Stimulated activated CD4-positive, alpha-beta T cell treated with anti-CD3 and anti-CD28 coated beads, Interleukin-4, amount 100 ng/mL, for 24 hours (primary cell): ENCODE measurements around the gene RNASEL.

Experiments
- DNase-seq: peaks from one replicate; pipeline ENCODE4 v3.0.0-alpha.2; 2020

RNASEL gene

GRCh38 chr1:182600036-182600713 lies 11.1 kb upstream of the RNASEL start:
- no peak for DNase-seq

DNA sequence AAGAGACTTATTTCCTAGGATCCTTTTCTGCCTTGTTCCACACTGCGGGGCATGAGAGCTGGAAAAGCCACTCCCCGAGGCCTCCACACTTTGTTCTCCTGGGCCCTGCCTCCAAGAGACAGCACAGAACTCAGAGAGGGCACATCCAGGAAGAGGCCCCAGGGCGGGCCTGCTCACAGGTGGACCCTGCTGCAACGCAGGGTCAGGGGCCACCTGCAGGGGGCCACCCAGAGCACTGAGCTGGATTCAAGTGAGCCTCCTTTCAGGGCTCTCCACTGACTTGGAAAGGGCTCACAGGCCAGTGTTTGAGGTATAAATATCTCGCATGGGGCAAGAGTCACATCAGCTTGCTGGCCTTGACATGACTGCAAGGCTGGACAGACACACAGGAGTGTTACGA lies 10.3 kb upstream of the RNASEL start:
- DNase-seq = no peak

DNA sequence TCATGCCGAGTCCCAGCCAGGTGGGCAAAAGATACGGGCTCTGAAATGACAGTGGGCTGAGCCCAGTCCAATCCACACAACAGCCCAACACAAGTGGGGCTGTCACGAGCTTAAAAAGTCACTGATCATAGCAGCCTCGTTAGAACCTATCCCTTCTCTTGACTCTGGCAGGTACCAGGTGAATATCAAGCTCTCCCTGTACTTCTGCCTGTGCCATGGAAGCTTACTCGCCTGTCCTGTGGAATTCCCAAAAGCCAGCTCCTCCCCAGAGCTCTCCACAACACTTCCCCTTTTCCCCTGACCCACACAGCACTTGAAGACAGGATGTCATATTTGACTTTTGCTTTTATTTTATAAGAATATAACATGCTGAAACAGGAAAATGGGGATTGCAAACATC lies 9.2 kb upstream of the RNASEL start:
- DNase-seq = no peak

DNA sequence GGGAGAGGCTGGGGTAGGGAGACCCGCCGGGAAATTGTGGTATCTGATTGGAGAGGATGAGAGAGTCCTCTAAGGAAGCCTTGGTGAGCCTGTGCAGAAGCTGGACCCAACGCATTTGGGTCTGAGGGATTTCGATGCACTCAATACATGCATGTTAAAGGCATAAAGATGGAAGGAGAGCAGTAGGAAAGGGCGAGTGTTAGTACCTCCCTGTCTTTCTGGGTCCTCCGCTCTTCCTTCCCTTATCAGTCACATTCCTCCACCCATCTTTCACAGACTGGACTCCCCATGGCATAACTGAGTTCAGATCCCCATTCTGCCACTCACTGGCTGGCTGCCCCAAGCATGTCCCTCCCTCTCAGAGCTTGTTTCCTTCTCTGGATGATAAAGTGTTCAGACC lies 7.9 kb upstream of the RNASEL start:
- no peak for DNase-seq

GRCh38 chr1:182595641-182596240 lies 6.7 kb upstream of the RNASEL start:
- DNase-seq = peak; percentile 76

GRCh38 chr1:182589931-182590330 lies 875 bp upstream of the RNASEL start:
- DNase-seq = no peak

DNA sequence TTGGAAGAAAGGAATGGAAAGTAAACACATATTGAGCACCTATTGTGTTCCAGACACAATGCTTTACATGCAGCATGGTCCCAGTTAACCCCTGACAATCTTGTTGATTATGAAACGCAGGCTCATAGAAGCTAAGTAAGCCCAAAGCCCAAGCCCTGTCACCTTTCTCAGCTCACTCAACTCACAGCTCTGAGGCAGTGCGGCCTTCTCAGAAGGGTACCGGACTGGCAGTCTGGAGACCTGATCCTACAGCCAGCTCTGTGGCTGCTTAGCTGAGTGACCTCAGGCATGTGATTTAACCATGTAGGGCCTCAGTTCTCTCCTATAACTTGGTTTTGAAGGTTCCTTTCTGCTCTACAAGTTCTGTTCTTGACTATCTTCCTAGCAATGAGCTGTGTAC lies 464 bp upstream of the RNASEL start:
- DNase-seq = no peak

- DNase-seq = no peak
Observed at GRCh38 chr1:182587666-182588499, 1.2 kb downstream of the RNASEL start.

- DNase-seq = no peak
Observed at GRCh38 chr1:182587093-182587492, 2.0 kb downstream of the RNASEL start.

GRCh38 chr1:182586380-182586779 lies 2.7 kb downstream of the RNASEL start:
- DNase-seq = no peak

- no peak for DNase-seq
Observed at GRCh38 chr1:182584746-182585145, 4.3 kb downstream of the RNASEL start.

DNA sequence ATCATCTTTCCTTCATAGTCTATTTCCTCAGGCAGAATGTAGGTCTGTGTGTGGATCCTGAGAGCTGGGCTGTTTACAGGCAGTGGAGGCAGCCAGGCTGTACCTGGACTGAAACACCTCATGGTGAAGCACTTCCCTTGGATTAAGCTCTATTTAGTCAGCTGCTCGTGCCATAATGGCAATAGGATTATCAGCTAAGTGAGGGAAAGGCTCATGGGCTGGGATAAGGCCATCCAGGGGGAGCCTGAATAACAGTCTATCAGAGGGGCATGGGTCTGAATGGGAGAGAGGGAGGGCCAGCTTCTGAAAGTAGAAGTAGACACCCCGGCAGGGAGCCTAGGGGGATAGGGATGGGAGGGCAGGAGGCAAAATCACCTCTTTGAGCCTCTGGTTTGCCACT lies 8.3 kb downstream of the RNASEL start:
- DNase-seq = no peak

DNA sequence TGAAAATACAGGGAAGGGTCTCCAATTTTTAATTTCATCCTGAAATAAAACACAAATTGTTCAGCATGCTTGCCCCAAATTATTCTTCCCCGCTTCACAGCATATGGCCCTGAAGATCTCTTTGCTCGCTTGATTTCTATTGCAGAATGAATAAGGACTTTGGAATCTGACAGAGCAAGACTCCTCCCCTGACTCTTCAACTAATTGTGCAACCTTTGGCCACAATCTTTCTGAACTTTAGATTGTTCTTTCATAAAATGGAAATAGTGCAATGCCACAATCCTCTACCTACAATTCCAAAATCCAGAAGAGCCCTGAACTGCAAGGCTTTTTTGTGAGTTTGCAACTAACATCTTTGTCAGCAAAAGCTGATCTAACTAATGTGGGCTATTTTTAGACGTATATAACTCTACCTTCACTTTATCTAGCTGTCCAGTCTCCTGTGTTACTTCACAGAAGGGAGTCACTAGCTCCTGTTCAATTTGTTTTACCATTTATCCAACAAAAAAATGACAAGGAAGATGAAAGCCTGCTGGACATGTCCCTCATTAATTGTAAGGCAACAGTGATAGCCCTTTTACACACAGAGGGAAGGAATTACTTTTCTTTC lies 13.4 kb downstream of the RNASEL start:
- no peak for DNase-seq

GRCh38 chr1:182574156-182574555 lies 14.9 kb downstream of the RNASEL start:
- DNase-seq = no peak

DNA sequence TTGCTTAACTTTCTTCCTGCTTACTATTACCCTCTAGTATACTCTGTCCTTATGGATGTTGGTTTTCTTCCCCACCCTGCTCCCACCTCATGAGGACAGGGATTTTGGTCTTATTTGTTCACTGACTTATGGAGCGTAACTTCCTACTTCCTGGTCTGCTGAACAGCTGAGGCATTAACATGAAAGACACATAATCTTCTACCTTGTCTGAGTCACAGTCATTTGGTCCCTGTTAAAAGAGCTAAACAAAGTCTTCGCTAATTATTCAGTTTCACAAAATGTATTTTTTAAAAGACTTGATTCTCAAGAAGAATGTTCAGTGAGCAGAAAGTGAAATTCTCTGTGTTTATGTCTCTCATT lies 18.5 kb downstream of the RNASEL start:
- DNase-seq = no peak

DNA sequence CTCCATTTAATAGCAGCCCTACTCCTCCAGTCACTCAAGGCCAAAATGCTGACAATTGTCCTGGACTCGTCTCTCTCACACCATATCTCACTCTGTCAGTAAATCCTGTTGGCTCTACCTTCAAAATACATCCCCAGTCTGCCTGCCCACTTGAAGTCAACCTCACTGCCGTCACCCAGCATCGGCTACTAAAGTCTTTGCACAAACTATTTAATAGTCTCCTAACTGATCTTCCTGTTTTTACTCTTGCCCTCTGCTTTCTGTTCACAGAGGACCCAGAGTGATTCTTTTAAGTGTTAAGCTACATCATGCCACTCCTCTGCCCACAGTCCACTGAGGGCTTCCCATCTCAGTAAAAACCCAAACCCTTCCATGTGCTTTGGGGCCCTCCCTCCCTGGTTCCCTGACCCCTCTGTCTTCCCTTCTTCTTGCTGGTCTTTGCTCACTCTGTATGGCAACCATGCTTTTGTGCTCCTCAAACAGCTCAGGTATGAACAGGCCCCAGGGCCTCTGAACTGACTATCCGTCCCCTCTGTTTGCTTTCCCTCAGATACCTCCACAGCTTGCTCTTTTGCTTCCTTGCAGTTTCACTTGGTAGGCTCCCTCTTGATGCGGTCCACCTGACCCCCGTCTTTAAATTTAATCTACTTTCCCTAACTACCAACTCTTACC lies 19.0 kb downstream of the RNASEL start:
- no peak for DNase-seq

DNA sequence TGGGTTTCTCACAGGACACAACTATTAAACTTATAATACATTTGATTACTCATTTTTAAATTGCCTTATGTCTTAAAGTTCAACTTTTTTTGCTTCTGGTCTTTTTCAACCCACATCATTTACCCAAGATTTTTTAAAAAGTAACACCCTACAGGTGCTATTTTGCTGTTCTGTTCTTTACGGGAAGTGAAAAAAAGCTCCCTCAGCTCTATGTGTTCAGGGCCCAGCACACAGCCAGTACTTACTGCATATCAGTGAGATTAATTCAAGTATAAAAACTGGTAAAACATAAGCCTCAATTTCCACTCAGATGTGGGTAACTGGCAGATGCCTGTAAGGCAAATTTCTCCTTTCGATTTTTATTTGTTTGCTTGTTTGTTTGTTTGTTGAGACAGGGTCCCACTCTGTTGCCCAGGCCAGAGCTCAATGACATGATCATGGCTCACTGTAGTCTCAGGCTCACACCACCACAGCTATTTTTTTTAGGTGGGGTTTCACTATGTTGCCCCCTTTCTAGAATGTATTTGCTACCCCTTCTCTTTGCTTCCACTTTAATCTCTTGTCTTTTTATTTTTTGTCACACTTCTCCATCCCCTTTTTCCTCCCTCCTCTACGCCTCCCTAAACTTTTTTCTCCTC lies 20.3 kb downstream of the RNASEL start:
- no peak for DNase-seq

DNA sequence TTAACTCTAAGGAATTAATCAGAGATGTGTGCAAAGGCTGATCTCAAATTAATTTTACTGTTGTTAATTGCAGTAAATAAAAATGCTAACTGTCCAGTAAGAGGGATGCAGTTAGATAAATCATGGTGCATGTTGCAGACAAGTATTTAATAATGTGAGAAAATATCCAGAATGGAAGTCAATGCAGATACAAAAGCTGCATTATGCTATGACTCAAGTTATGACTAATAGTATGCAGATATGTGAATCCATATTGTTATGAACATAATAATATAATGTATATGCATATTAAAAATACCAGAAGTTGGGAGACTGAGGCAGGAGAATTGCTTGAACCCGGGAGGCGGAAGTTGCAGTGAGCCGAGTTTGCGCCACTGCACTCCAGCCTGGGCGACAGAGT lies 21.4 kb downstream of the RNASEL start:
- no peak for DNase-seq

DNA sequence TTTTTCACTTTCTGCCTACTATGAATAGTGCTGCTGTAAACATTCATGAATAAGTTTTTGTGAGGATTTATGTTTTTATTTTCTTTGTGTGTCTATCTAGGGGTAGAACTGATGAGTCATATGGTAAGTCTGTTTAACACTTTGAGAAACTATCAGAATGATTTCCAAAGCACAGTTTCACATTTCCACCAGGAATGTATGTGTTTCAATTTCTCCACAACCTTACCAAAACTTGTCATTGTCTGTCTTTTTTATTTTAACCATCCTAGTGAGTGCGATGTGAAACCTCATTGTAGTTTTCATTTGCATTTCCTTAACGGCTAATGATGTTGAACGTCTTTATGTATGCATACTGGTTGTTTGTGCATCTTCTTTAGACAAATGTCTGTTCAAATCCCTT lies 23.5 kb downstream of the RNASEL start:
- DNase-seq = no peak

- DNase-seq = no peak
Observed at GRCh38 chr1:182564406-182565004, 24.6 kb downstream of the RNASEL start.

- no peak for DNase-seq
Observed at GRCh38 chr1:182563095-182563494, 26.0 kb downstream of the RNASEL start.

DNA sequence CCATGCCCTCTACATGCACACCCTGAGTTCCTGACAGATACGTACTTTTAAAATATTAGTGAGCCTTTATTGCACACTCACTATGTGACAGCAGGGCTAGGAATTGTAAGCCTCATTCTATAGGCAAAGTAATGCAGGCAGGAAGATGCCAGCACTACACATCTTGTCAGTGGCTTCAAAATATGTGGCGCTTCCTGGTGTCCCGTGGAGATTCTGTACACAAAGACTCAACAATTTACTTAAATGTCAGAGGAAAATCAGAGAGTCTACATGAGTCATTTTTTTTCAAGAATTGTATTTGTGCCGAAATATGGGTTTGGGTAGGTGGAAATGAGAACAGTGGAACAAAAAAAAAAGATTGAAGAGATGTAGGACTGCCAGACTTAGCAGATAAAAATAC lies 27.6 kb downstream of the RNASEL start:
- DNase-seq = no peak
